Neural crest cell (in vitro differentiated cells): Measurements from ENCODE around the gene DPEP1. TPM values are rescaled to one million over a fixed set of nuclear protein-coding genes. Genes with fewer than 3 reads are reported as not detected.

Experiments used
- DNase-seq: peaks from one replicate; pipeline ENCODE4 v3.0.0; 2021; ENCODE audit warnings: low read depth, mixed read lengths, low spot score
- H3K27ac Mint-ChIP-seq: one replicate; pipeline ENCODE4 v1.8.0; 2021; ENCODE audit warnings: mild to moderate bottlenecking, mixed read lengths; ENCODE audit not compliant: unreplicated experiment
- H3K27me3 Mint-ChIP-seq: 2 replicates; pipeline ENCODE4 v1.8.0; 2021; ENCODE audit warnings: low read depth, mild to moderate bottlenecking, mixed read lengths
- H3K36me3 Mint-ChIP-seq: 2 replicates; pipeline ENCODE4 v1.8.0; 2021; ENCODE audit warnings: low read depth, mild to moderate bottlenecking, mixed read lengths
- H3K4me1 Mint-ChIP-seq: 2 replicates; pipeline ENCODE4 v1.8.0; 2021; ENCODE audit warnings: mixed read lengths
- H3K4me3 Mint-ChIP-seq: one replicate; pipeline ENCODE4 v1.8.0; 2021; ENCODE audit warnings: mild to moderate bottlenecking, mixed read lengths
- H3K9me3 Mint-ChIP-seq: 2 replicates; pipeline ENCODE4 v1.8.0; 2021; ENCODE audit warnings: mixed read lengths
- CTCF ChIP-seq: fragments of 200-600 bp; sonication (generic); conservative IDR thresholded peaks from 2 replicates; pipeline ENCODE4 v1.5.0; 2021; ENCODE audit warnings: antibody characterized with exemption, mild to moderate bottlenecking
- total RNA-seq: library from RNA; stranded (reverse); gene quantifications from 2 replicates; pipeline ENCODE4 v1.2.1, GENCODE V29; 2021

Gene DPEP1
- total RNA-seq, 1 donor from 2014 or later = 0.21 TPM

GRCh38 chr16:89572073-89572484 lies 41.4 kb upstream of the DPEP1 start:
- peaks cover 3% of the 10 kb centered on the region for H3K4me1 Mint-ChIP-seq
- peaks cover 38% of the 10 kb centered on the region for H3K27me3 Mint-ChIP-seq
- no peak overlapping the region for H3K27ac Mint-ChIP-seq
- no peak for DNase-seq
- H3K4me3 Mint-ChIP-seq = peak overlapping the region; percentile 15
- no peak for TF ChIP-seq CTCF
- no peaks in the 10 kb centered on the region for H3K36me3 Mint-ChIP-seq
- H3K9me3 Mint-ChIP-seq = no peaks in the 10 kb centered on the region

GRCh38 chr16:89572485-89573205 lies 40.8 kb upstream of the DPEP1 start:
- peaks cover 44% of the 10 kb centered on the region for H3K27me3 Mint-ChIP-seq
- no peaks in the 10 kb centered on the region for H3K9me3 Mint-ChIP-seq
- H3K36me3 Mint-ChIP-seq = no peaks in the 10 kb centered on the region
- peaks cover 2% of the 10 kb centered on the region for H3K4me1 Mint-ChIP-seq
- TF ChIP-seq CTCF = no peak
- no peak for DNase-seq
- H3K27ac Mint-ChIP-seq = no peak overlapping the region
- peak overlapping the region; percentile 15 for H3K4me3 Mint-ChIP-seq

- Mint-ChIP-seq H3K4me3 (no peak overlapping the region), H3K27me3 (peaks cover 50% of the 10 kb centered on the region), H3K4me1 (no peaks in the 10 kb centered on the region), H3K9me3 (no peaks in the 10 kb centered on the region), H3K36me3 (no peaks in the 10 kb centered on the region), H3K27ac (no peak overlapping the region)
- TF ChIP-seq CTCF = no peak
- DNase-seq = no peak
Observed at GRCh38 chr16:89573826-89574680, 39.4 kb upstream of the DPEP1 start.

GRCh38 chr16:89574681-89575246 lies 38.7 kb upstream of the DPEP1 start:
- peaks cover 48% of the 10 kb centered on the region for H3K27me3 Mint-ChIP-seq
- DNase-seq = peak; percentile 79
- peak; percentile 73 for TF ChIP-seq CTCF

GRCh38 chr16:89575247-89576152 lies 37.9 kb upstream of the DPEP1 start, which contains the start of gene CPNE7:
Gene CPNE7, plus strand, starts transcription at chr16:89575758. Its CDS starts 140 bp downstream, at chr16:89575898.
- H3K4me1 Mint-ChIP-seq = no peaks in the 10 kb centered on the region
- peak within 1 kb of the TSS; percentile 44 for H3K4me3 Mint-ChIP-seq
- H3K27ac Mint-ChIP-seq = no peak within 1 kb of the TSS
- no peaks in the 10 kb centered on the region for H3K9me3 Mint-ChIP-seq
- no peak for DNase-seq
- H3K36me3 Mint-ChIP-seq = no peaks in the 10 kb centered on the region
- peaks cover 48% of the 10 kb centered on the region for H3K27me3 Mint-ChIP-seq
- TF ChIP-seq CTCF = no peak

More at GRCh38 chr16:89574681-89575246, 38.7 kb upstream of the DPEP1 start:
- H3K4me3 Mint-ChIP-seq = peak overlapping the region; percentile 44
- no peaks in the 10 kb centered on the region for H3K36me3 Mint-ChIP-seq
- H3K27ac Mint-ChIP-seq = no peak overlapping the region
- no peaks in the 10 kb centered on the region for H3K9me3 Mint-ChIP-seq
- H3K4me1 Mint-ChIP-seq = no peaks in the 10 kb centered on the region
